ENCODE measurements around the gene RERG. TPM values are rescaled to one million over a fixed set of nuclear protein-coding genes. Genes with fewer than 3 reads are reported as not detected.

RERG gene
- total RNA-seq, 1 experiment from 2014 or later, result 0.50 TPM

DNA sequence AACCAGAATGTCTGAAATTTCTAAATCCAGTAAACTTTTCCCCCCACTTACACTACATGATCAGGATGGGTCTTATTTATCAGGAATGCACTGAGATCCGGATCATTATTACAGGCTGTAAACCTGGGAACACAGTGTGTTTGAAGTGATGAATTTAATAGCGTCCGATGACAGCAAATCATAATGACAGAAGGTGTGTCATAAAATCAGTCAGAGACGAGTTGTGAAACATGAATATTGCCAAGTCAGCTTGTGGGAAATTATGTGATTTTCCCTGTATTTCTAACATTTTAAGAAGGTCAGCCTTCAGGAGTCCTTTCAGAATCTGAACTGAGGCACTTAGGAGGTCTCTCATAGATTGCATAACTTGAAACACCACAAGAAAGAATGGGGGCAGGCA is 36.7 kb downstream of the RERG start:
- no peak for DNase-seq
- no peaks in the 10 kb centered on the region for H4K20me1 ChIP-seq (ENCODE audit: insufficient read depth)
- ChIA-PET POLR2A (ENCODE audit: unreplicated experiment) (no interaction called here), CTCF (no interaction called here)
- H3K9me2 ChIP-seq (ENCODE audit: insufficient read depth), result no peaks in the 10 kb centered on the region
- H3K27me3 ChIP-seq (ENCODE audit: insufficient read depth, low read depth), result no peaks in the 10 kb centered on the region
- H3K4me1 ChIP-seq (replicated peaks; ENCODE audit: insufficient read depth), result no peaks in the 10 kb centered on the region
- no peaks in the 10 kb centered on the region for H3K9me3 ChIP-seq (ENCODE audit: insufficient read depth, low read depth)
- H3K27ac ChIP-seq, result no peak overlapping the region
- H3K4me3 ChIP-seq, result no peak overlapping the region
- no peaks in the 10 kb centered on the region for H3F3A ChIP-seq (ENCODE audit: insufficient read depth, low read depth)
- H2AFZ ChIP-seq, result no peak overlapping the region
- intact Hi-C loops (cut with micrococcal nuclease; ENCODE audit: unreplicated experiment), result no loop called here
- TF ChIP-seq EZH2 (IDR thresholded peaks at IDR 0.05; ENCODE audit: low read depth) (no peak), CTCF (conservative IDR thresholded peaks at IDR 0.05) (no peak)
- no TSS peak for BruUV-seq (replicated peaks)
- H3K36me3 ChIP-seq (ENCODE audit: low read depth), result no peaks in the 10 kb centered on the region
- H3K4me2 ChIP-seq, result no peak overlapping the region
- no peaks in the 10 kb centered on the region for H3K79me2 ChIP-seq (ENCODE audit: low read depth)

DNA sequence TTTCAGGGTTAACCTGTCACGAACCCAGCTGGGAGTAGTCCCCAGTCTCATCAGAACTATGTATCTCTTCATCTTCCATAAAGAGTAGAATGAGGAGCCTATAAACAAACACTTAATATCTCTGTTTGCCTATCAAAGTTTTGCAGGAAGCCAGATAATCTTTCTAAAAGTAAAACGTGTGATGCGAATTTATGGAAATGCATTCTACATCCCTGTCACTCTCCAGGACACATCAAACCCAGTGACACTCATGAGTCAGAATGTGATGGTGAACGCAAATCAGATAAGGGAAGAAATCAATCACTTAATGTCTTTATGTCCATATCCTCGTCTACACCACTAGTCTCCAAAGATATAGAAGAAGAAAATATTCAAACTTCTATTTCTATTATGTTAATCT is 37.4 kb downstream of the RERG start:
- Histone ChIP-seq H3K36me3 (ENCODE audit: low read depth) (no peaks in the 10 kb centered on the region), H3K9me2 (ENCODE audit: insufficient read depth) (no peaks in the 10 kb centered on the region), H3K4me1 (replicated peaks; ENCODE audit: insufficient read depth) (no peaks in the 10 kb centered on the region), H3K4me3 (no peak overlapping the region), H3K79me2 (ENCODE audit: low read depth) (no peaks in the 10 kb centered on the region), H3K4me2 (no peak overlapping the region), H3K27me3 (ENCODE audit: insufficient read depth, low read depth) (no peaks in the 10 kb centered on the region), H3K27ac (no peak overlapping the region), H3K9me3 (ENCODE audit: insufficient read depth, low read depth) (no peaks in the 10 kb centered on the region), H2AFZ (no peak overlapping the region), H4K20me1 (ENCODE audit: insufficient read depth) (no peaks in the 10 kb centered on the region), H3F3A (ENCODE audit: insufficient read depth, low read depth) (no peaks in the 10 kb centered on the region)
- DNase-seq, result no peak
- no TSS peak for BruUV-seq (replicated peaks)
- TF ChIP-seq EZH2 (IDR thresholded peaks at IDR 0.05; ENCODE audit: low read depth) (no peak), CTCF (conservative IDR thresholded peaks at IDR 0.05) (no peak)
- intact Hi-C loops (cut with micrococcal nuclease; ENCODE audit: unreplicated experiment), result no loop called here
- CTCF ChIA-PET, result no interaction called here
- POLR2A ChIA-PET (ENCODE audit: unreplicated experiment), result no interaction called here

DNA sequence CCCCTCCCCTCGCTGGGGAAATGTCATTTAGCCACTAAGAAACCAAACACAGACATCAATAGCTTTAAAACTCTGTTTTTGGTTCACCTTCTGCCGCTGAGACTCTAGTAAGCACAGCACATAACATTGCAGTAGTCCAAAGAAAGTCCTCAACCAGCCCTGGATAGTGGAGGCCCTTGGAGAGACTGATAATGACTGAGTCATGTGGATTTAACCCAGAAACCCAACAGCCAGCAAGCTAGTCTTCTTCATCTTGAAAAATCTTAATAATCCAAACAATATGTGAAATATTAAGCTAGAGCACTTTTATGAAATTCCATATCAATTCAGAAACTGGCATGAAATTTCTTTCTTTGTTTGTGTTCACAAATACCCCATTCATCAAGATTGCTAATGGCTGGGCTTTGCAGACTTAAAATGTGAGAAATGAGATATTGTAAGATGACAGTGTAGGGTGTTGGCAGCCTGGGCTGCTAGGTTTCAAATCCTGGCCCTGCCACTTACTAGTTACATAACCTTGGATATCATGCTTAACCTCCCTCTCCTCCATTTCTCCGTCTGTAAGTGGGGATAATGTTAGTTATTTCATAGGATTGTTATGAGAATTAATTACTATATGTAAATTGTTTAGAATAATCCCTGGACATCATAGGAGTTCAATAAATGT is 40.1 kb downstream of the RERG start:
- no TSS peak for BruUV-seq (replicated peaks)
- H3K4me1 ChIP-seq (replicated peaks; ENCODE audit: insufficient read depth), result 0 out of 2 replicates have a peak, but pooled peaks cover 4% of the 10 kb centered on the region
- no peak overlapping the region for H2AFZ ChIP-seq
- no peaks in the 10 kb centered on the region for H3K79me2 ChIP-seq (ENCODE audit: low read depth)
- H3K9me3 ChIP-seq (ENCODE audit: insufficient read depth, low read depth), result no peaks in the 10 kb centered on the region
- ChIA-PET CTCF (no interaction called here), POLR2A (ENCODE audit: unreplicated experiment) (no interaction called here)
- no peak overlapping the region for H3K4me2 ChIP-seq
- DNase-seq, result no peak
- no peaks in the 10 kb centered on the region for H4K20me1 ChIP-seq (ENCODE audit: insufficient read depth)
- no peak overlapping the region for H3K27ac ChIP-seq
- no peak for TF ChIP-seq EZH2 (IDR thresholded peaks at IDR 0.05; ENCODE audit: low read depth)
- no peak for TF ChIP-seq CTCF (conservative IDR thresholded peaks at IDR 0.05)
- H3K27me3 ChIP-seq (ENCODE audit: insufficient read depth, low read depth), result no peaks in the 10 kb centered on the region
- intact Hi-C loops (cut with micrococcal nuclease; ENCODE audit: unreplicated experiment), result no loop called here
- H3K9me2 ChIP-seq (ENCODE audit: insufficient read depth), result no peaks in the 10 kb centered on the region
- H3K4me3 ChIP-seq, result no peak overlapping the region
- no peaks in the 10 kb centered on the region for H3F3A ChIP-seq (ENCODE audit: insufficient read depth, low read depth)
- no peaks in the 10 kb centered on the region for H3K36me3 ChIP-seq (ENCODE audit: low read depth)

Measured in PC-9 (cell line).